ENCODE measurements around the gene RBMS3.
A peak's percentile ranks its signal among the peaks of the same experiment; 100 is the strongest.
"Not testable (repeated sequence)": the region's sequence is repeated elsewhere in the genome, so short reads cannot be mapped to it uniquely, and the experiment has no call there.

The RBMS3 gene

DNA sequence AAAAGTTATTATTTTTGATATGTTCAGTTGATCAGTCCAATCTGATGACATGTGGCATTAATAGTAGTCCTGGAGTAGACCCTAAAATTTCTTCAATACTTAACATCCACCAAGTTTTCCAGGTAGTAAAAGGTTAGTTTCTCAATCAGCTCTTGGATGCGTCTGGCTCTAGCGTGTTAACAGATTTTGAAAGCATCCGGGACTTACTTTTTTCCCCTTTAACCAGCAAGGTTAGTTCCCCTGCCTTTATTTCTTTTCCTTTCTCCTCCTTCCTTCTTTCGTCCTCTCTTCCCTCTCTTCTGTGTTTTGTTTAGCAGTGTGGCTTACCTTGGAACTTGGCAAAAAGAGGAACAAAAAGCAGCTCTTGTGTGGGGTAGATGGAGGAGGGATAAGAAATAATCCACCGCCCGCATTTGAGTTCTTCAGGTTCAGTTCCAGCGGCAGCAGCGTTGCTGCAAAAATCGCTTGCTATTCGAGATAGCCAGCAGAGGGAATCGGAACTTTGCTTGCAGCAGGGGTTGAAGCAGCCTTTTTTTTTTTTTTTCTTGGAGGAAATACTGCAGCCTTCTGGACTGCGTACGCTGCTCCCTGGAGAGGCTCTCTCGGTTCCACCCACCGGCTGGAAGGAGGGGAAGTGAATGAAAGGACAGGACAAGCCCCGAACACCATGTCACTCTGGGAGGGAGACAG, at the start of gene RBMS3:
TSS of gene RBMS3 (plus strand) at position 668 of the 690 bp plus-strand sequence.
- DNase-seq, result peak; percentile 64

DNA sequence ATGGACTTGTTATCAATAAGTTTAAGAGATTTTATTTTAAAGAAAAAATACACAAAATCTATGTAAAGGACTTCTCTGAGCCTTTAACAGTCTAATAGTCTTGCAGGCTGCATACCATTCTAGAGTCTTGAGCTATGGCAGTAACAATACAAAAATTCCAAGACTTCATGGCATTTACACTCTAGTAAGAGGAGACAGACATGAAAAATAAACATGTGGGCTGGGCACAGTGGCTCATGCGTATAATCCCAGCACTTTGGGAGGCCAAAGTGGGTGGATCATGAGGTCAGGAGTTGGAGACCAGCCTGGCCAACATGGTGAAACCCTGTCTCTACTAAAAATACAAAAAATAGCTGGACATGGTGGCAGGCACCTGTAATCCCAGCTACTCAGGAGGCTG, 47.7 kb upstream of the RBMS3 start:
- DNase-seq, result not testable (repeated sequence)

DNA sequence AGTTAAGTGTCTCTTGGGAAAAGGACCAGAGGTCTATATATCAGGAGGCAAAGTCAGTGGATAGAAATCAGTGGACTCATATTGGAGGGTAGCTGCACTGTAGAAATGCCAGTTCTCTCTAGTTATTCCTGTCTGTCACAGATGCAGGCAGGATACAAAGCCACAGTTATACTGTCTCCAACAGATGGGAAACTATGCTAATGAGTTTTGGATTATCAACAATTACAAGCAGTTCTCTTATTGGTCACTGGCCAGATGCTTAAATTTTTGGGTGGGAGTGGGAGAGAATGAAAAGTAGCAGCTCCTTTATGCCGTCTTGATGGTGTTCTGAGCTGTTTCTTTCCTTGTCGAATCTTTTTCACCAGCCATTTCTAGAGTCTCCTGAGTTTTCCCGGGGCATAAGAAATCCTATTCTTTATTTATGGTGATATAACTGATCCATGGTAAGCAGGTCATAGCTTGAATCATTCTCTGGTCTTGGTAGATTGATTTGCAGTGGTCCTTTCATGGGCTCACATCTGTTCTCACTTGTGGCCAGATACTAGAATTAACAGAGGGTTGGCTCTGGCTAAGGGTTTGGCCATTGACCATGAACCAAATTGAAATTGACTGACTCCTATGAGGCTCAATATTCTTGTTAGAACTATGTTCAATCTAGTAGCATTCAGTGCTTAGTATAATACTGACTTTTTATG, 44.6 kb upstream of the RBMS3 start:
- DNase-seq, result no peak

DNA sequence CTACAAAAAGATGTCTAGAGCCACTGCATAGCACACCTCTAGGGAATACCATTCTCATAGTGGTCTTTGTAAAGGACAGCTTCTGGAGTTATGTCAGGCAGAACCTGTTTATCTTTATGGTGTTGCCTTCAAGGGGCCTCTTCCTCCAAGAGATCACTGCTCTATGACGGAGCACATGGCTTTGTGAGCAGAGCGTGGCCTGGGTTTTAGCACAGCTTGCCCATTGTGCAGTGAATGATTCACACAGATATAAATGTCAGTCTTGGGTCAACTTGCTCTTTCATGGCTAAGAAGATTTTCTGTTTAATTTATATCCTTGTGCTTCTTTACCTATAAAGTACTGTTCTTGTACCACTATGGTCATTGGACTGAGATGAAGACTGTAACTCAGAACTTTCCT, 41.5 kb upstream of the RBMS3 start:
- DNase-seq, result no peak

DNA sequence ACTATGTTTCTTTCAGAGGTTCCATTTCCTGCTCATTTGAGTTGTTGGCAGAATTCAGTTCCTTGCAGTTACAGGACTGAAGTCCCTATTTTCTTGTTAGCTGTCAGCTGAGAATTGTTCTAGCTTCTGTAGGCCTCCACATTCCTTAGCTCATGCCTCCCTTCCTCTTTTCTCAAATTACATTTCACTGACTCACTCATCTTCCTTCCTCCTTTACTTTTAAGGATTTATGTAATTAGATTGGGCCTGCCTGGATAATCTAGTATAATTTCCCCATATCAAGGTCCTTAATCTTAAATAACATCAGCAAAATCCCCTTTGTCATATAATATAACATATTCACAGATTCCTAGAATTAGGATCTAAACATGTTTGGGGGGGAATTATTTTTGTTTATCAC, 40.6 kb upstream of the RBMS3 start:
- no peak for DNase-seq

DNA sequence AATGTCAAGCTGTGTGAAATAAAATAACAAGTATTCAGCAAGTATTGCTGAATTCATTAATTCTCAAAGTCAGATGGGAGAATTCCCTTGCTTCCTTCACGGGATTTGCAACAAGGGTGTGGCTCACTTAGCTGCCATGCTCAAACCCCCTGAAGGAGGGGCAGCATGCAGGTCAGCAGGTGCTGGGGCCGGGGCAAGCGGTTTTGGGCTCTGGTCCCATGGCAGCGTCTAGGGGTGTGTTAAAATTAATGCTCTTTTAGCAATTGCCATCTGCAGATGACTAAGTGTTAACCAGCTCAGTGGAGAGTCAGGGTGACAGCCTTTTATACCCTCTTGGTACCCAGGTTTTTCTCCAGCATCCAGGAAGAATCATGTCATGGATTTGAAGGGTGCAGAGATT, 40.0 kb upstream of the RBMS3 start:
- DNase-seq, result no peak

DNA sequence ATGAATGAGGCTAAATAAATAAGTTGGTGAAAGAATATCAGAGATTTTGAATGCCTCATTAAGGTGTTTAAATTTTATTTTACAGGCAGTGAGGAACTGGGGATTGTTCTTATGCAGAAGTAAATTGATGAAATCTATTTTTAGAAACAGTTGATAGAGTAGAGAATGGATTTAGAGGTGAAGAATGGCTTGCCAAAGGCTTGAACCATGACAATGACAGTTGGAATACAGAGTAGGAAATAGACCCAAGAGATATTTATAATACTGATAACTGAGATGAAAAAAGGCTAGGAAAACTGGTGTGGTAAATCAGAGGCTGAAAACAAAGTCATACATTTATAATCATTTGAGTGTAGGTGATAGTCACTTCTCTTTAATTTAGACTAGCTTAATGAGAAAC, 39.0 kb upstream of the RBMS3 start:
- DNase-seq, result no peak

DNA sequence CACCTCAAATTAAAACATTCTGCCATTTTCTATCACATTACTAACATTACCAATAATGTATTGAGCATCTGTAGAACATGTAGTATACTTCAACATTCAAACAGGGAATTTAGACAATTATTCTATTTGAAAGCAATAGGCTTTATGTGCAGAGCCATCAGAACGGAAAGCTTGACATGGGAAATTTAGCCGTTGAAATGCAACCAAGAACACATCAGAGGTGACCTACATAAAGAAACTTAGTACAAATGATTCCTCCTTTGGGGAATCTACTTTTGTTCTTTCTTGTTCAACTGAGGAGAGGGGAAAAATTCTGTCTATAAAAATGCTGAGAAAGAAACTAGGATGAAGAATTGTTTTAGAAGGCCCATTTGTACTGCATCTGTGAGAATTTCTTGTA, 38.6 kb upstream of the RBMS3 start:
- DNase-seq, result no peak

DNA sequence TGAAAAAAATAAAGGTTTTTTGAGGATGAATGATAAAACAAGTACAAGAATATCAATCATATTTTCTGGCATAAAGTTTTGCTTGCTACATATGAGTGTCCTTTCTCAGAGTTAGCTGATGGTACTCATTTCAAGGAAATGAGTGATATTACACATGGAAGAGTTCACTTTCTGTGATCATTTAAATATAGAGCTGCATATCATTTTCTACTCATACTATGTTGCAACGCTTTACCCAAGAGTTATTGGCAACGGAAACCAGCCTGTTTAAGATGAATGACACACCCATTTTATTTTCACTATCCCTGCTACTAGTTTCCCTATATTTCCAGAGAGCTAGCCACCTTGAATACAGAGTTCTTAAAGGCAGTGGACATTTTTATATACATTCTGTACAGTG, 35.4 kb upstream of the RBMS3 start:
- no peak for DNase-seq

DNA sequence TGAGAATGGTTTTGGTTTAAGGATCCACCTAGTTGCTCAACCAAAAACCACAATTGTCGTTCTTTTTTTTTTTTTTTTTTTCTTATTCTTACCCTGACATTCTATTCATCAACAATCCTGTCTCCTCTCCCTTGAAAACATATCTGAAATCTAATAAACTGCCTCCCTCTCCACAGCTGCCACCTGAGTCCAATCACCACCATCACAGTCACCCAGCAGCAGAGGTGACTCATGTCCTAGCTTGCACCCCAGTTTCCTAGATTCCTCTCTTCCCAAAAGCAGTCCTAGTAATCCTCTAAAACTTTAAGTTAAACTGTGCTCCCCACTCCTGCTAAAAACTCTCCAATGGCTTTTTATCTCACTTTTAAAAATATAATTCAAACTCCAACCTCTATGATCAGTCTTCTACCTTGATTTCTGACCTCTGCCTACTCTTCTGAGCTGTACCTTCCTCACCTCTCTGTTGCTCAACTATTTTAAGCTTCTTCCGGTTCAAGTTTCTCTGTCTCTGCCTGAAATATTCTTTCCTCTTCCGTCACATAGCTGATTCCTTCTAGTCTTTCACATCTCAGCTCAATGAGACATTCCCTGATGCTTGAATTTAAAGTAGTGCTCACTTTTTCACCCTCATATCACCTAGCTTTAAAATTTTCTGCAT, 33.7 kb upstream of the RBMS3 start:
- DNase-seq, result no peak

DNA sequence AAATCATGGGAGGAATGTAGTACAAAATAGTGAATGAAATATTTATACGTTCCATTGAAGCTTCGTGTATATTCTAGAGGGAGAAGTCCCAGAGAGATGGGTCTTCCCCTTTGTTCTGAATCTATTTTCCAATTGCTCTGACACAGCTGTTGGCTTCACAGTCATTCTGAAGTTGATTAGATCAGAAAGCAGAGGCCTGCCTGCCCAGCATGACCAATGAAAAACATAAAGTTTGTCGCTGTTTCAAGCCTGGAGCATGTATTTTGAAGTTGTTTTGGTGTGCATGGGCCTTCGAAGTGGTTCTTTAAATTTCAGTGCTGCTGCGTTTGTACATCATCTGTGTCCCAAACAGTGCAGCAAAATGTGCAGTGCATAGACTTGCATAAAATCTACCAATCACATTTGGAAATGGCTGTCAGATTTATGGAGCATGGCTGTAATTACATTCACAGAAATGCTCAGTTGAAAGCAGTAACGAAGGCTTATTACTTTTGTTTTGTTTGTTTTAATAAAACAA, 31.0 kb upstream of the RBMS3 start:
- no peak for DNase-seq

DNA sequence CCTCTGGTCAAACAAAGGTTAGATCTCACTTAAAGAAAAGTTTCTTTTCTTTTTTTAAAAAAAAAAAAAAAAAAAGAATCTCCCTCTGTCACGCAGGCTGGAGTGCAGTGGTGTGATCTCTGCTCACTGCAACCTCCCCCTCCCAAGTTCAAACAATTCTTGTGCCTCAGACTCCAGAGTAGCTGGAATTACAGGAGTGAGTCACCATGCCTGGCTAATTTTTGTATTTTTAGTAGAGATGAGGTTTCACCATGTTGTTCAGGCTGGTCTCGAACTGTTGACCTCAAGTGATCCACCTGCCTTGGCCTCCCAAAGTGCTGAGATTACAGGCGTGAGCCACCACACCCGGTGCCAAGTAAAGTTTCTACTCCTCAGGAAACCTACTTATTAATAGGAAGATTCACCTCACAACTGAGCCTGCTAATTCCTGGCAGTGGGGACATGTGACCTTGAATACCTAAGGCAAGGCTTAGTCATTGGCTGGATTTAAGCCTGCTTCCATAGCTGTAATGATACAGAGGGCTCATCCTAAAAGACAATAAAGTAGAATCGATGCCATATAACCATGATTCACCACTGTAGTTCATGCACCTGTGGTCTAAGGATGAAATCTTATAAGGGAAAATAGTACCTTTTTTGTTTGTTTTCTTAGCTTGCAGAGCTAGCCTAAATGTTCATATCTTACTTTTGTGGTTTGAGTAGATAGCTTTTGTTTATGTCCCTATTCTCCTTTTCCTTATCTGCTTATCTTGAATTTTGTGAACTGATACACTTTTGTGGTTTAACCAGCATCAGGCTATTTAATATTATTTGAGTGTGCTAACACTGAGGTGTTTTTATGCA, 24.8 kb upstream of the RBMS3 start:
- no peak for DNase-seq

DNA sequence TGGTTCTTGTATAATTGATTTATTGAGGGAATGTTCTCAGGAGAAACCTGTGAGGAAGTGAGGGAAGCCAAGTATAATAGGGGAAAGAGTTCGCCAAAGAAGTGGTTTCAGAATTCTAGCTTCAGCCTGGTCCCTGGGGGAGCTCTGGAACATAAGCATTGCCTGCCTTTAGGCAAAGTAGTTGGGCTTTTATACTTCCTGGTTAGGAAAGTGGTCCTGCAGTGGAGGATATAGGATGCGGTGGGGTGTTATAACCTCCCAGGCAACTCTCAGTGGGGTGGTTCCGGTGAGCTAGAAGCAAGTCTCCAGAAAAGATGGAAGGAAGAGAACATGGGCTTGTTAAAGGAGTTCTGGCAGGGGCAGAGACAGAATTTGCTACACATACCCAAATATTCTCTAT, 22.7 kb upstream of the RBMS3 start:
- no peak for DNase-seq

DNA sequence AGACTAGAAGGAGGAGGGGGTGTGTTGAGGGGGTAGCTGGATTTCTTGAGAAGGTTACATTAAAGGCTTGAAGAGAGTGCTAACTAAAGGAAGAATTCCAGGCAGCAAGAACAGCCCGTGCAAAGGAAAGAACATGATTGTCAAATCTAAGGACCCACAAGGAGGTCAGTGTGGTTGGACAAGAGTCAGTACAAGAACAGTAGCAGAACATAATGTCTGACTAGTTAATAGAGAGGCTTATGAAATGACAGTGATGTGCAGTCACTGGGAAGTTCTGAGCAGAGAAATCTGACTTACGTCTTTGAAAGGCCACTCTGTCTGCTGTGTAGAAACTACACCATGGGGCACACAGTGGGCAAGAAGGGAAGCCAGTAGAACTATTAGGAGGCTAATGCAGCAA, 19.8 kb upstream of the RBMS3 start:
- no peak for DNase-seq

DNA sequence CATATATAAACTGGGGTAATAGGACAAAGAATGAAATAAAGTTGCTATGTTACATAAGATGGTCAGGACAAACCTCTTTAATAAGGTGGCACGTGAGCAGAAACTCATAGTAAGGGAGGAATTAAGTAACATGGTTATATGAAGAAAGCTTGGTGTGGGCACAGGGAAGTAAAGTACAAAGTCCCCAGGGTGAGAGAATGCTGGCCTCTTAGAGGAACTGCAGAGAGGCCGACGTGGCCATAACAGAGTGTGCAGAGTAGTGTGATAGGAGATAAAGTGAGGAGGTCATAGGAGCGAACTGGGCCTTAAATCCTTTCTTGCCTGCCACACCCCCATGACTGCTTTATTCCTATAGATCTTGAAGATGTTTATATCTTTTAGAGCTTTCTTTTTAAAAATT, 17.4 kb upstream of the RBMS3 start:
- no peak for DNase-seq

DNA sequence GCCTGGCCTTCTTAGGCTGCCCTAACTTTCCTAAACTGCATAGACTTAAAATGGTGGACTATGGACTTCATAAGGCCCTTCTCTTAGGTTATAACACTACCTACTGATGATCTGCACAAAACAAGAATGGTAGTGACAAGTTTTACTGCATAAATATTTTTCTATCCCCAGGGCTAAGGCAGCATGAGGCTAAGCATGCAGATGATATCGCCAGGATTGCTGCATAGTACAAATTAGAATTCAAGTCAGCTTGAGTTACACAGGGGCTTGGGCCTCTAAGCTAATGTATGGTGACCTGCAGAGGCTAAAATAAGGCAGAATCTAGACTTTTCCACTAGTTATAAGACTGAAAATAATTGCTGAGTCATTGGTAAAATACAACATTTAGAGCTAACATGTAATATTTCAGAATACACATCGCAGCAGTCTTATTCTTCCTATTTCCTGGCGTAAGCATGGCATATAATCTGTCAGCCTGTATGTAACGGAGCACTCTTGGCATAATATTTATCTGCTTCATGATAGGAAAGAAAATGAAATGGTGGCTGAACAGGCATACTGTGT, 15.3 kb upstream of the RBMS3 start:
- DNase-seq, result no peak

DNA sequence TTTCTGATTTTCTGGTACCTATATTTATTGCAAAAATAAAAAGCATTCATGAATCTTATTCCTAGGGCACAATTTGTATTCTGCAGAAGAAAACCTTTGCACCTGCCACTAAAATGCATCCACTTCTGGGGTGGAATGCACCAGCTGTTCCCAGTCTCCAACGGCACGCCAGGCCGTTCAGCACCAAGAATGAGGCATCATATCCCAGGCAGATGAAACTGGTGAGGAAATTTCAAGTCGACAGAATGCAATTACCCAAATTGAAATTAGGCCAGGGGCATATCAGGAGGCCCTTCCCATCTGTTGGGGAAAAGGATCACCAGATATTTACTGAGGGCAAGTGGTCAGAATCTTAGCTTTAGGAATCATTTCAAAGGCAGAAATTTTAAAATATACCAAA, 13.6 kb upstream of the RBMS3 start:
- DNase-seq, result no peak

DNA sequence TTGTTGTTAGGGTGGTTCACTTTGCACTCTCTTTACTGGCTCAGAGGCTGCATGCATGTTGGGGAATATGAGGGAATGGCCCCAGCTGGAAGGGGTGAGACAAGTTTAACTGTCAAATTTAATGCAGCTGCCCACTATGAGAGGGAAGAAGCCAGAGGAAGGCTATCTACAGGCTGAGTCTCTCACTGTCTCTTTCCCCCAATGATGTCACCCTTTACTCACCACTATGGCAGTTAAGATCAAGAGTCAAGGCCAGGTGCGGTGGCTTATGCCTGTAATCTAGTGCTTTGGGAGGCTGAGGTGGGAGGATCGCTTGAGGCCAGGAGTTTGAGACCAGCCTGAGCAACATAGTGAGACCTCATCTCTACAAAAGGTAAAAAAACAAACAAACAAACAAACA, 12.2 kb upstream of the RBMS3 start:
- no peak for DNase-seq

DNA sequence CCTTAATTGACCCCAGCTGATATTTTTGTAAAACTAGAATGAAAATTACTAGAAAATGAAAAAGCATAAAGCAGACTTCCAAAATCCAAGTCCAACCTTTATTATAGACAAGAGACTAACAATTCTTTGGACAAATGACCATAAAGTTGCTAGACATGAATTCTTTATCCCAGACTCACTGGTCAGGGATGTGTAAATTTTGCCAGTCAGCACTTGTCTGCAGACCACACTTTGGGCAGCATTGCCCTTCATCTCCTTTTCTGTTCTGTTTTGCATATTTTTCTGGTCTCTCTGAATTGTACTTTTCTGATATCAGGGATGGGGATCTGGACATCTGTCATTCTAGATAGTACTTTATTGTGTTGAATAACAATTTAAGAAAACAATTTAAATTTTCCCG, 10.1 kb upstream of the RBMS3 start:
- no peak for DNase-seq

DNA sequence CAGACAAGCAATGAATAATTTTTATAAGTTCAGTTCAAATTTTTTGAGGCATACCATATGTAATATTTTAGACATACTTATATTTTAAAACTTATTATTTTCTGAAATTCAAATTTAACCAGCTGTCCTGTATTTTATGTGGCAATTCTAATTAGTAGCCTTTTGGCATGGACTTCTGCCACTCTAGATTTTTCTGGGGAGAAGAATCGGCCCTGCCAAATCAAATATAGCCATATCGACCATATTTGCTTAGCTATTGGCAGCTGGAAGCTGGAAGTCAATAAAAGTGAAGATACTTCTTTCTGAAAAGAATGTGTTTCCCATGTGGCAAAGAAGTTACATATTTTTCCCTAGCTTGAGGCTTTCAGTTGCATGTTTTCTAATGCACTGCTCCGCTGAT, 9.4 kb upstream of the RBMS3 start:
- no peak for DNase-seq

DNA sequence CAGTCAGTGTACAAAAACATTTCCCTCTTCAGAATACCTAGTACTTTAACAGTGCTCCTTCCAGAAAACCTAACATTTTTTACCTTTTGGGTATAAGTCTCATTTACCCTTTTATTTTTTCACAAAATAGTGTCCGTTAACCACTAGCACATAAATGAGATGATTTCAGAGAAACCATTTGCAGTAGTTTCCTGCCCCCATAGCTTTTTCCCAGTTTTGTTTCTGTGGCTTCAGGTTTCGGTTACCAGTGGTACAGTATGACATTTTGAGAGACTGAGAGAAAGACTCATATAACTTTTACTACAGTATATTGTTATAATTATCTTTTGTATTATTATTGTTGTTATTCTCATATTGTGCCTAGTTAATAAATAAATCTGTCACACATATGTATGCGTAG, 6.2 kb upstream of the RBMS3 start:
- no peak for DNase-seq

DNA sequence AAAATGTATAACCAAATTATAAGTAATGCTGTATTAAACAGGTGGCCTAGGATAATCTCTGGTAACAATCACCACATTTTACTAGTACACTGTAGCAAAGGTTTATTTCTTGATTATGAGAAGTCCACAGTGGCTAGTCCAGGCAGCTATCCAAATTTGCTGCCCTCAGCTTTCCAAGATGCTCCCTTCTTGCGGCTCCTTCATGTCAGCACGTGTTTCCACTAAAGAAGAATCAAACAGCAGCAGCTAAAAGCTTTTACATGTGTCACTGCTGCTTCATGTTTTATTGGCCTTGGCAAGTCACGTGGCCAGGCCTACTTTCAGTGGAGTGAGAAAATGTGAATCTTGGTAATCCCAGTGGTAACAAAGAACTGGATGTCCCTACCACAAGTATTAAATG, 5.6 kb upstream of the RBMS3 start:
- DNase-seq, result peak; percentile 0

DNA sequence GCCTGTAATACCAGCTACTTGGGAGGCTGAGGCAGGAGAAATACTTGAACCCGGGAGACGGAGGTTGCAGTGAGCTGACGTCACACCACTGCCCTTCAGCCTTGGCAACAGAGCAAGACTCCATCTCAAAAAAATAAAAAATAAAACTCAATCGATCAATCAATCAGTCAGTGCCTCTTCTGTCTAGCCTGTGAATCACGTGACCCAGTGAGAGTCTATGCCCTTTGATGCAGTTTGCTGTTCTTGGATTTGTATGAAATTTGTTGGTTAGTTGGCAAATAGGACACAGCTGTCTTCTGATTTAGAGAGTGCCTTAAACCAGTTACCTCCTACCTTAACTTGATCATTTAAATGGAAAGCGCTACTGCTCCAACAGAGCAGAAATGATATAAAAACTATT, 3.6 kb upstream of the RBMS3 start:
- DNase-seq, result no peak

All from DMS53 (cell line).